ENCODE data around the gene RPRD1B. TPM values are rescaled to one million over a fixed set of nuclear protein-coding genes. Genes with fewer than 3 reads are reported as not detected.

RPRD1B gene
- total RNA-seq, 2 experiments from 2014 or later: 36.5 to 38.8 TPM

GRCh38 chr20:38110525-38111178 lies 77.1 kb downstream of the RPRD1B start:
- CTCF ChIA-PET: no interaction called here
- POLR2A ChIA-PET: no interaction called here

GRCh38 chr20:38111366-38112232 lies 78.1 kb downstream of the RPRD1B start:
- POLR2A ChIA-PET: no interaction called here
- CTCF ChIA-PET: interaction anchor here (1.0 kb wide), 1 partner anchor 53 kb away, joined by 3 read pairs; no protein-coding TSS in a partner anchor

GRCh38 chr20:38112261-38112929 lies 78.8 kb downstream of the RPRD1B start:
- ChIA-PET CTCF (interaction anchor here (1.0 kb wide), 1 partner anchor 52 kb away, joined by 3 read pairs; no protein-coding TSS in a partner anchor), POLR2A (no interaction called here)

- CTCF ChIA-PET: no interaction called here
- POLR2A ChIA-PET: no interaction called here
Measured at GRCh38 chr20:38112930-38113294, 79.4 kb downstream of the RPRD1B start.

- POLR2A ChIA-PET: no interaction called here
- CTCF ChIA-PET: interaction anchor here (1.6 kb wide), 1 partner anchor 40 kb away, joined by 4 read pairs; no protein-coding TSS in a partner anchor
Measured at GRCh38 chr20:38113401-38114325, 80.1 kb downstream of the RPRD1B start.

- ChIA-PET POLR2A (no interaction called here), CTCF (interaction anchor here (1.6 kb wide), 1 partner anchor 41 kb away, joined by 4 read pairs; no protein-coding TSS in a partner anchor)
Measured at GRCh38 chr20:38114353-38114791, 80.8 kb downstream of the RPRD1B start.

- CTCF ChIA-PET: interaction anchor here (1.6 kb wide), 1 partner anchor 42 kb away, joined by 4 read pairs; no protein-coding TSS in a partner anchor
- POLR2A ChIA-PET: no interaction called here
Measured at GRCh38 chr20:38115205-38115604, 81.7 kb downstream of the RPRD1B start.

GRCh38 chr20:38115896-38116295 lies 82.3 kb downstream of the RPRD1B start:
- POLR2A ChIA-PET: no interaction called here

GRCh38 chr20:38116409-38117165 lies 83.0 kb downstream of the RPRD1B start:
- POLR2A ChIA-PET: no interaction called here
- CTCF ChIA-PET: no interaction called here

More at GRCh38 chr20:38115896-38116295, 82.3 kb downstream of the RPRD1B start:
- CTCF ChIA-PET: no interaction called here

GRCh38 chr20:38117205-38117604 lies 83.7 kb downstream of the RPRD1B start:
- POLR2A ChIA-PET: no interaction called here
- CTCF ChIA-PET: no interaction called here

GRCh38 chr20:38117635-38118034 lies 84.1 kb downstream of the RPRD1B start:
- POLR2A ChIA-PET: no interaction called here
- CTCF ChIA-PET: no interaction called here

- ChIA-PET POLR2A (no interaction called here), CTCF (interaction anchor here (0.9 kb wide), 1 partner anchor 33 kb away, joined by 4 read pairs; no protein-coding TSS in a partner anchor)
Measured at GRCh38 chr20:38119446-38119845, 85.9 kb downstream of the RPRD1B start.

- POLR2A ChIA-PET: no interaction called here
- CTCF ChIA-PET: no interaction called here
Measured at GRCh38 chr20:38120625-38120988, 87.1 kb downstream of the RPRD1B start.

GRCh38 chr20:38121741-38122140 lies 88.2 kb downstream of the RPRD1B start:
- POLR2A ChIA-PET: no interaction called here
- CTCF ChIA-PET: no interaction called here

GRCh38 chr20:38123021-38123587 lies 89.6 kb downstream of the RPRD1B start:
- ChIA-PET POLR2A (interaction anchor here (0.6 kb wide), 1 partner anchor 23 kb away, joined by 4 read pairs; no protein-coding TSS in a partner anchor), CTCF (no interaction called here)

GRCh38 chr20:38125157-38126056 lies 91.9 kb downstream of the RPRD1B start:
- CTCF ChIA-PET: no interaction called here
- POLR2A ChIA-PET: no interaction called here

GRCh38 chr20:38126146-38126921 lies 92.8 kb downstream of the RPRD1B start:
- ChIA-PET CTCF (no interaction called here), POLR2A (no interaction called here)

Measured in activated CD8-positive, alpha-beta memory T cell treated with anti-CD3 and anti-CD28 coated beads for 36 hours (primary cell).